ENCODE measurements around the gene CSAD.

GRCh38 chr12:53226815-53227214, 46.1 kb upstream of the CSAD start:
- TF ChIP-seq CTCF (IDR thresholded peaks at IDR 0.05; ENCODE audit: insufficient read depth, low read length, poor library complexity, severe bottlenecking) (no peak), EZH2phosphoT487 (conservative IDR thresholded peaks at IDR 0.05; ENCODE audit: low read length) (no peak)
